Measurements from ENCODE around the gene PDE7B. TPM values are rescaled to one million over a fixed set of nuclear protein-coding genes. Genes with fewer than 3 reads are reported as not detected.

PDE7B gene
- polyA plus RNA-seq, 1 donor (not counting 4 experiments of a cell fraction or from before 2014, with no cell fraction given): 0.01 TPM

DNA sequence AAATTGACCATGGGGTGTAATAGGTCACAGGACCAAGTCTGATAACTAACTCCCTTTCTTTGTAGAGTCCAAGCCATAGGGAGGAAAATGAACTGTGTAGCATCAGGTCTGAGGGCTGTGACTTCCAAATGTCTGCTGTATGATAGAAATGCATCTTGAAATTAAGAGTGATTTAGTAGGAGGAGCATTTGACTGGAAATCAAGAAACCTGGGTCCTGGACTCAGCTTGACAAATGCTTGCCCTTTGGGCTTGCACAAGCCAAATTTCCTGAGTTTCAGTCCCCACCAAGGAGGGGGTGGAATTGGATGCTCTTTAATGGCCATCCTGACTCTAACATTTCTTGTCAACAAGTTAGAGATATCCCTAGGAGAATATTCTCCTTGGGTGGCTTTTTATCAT is 187.0 kb downstream of the PDE7B start:
- no peak overlapping the region for H3K4me3 ChIP-seq (ENCODE audit: control insufficient read depth in 2 of 3, extremely low read depth in 1 of 3, insufficient read depth in 2 of 3, low read depth in 1 of 3, low read length in 3 of 3)
- no peaks in the 10 kb centered on the region for H3K9me1 ChIP-seq (ENCODE audit: control insufficient read depth, extremely low read depth, insufficient read depth, low read length)
- H3K4me1 ChIP-seq (ENCODE audit: control insufficient read depth, extremely low read depth, insufficient read depth, low read length): peaks cover 14% of the 10 kb centered on the region
- H3K27ac ChIP-seq (ENCODE audit: control insufficient read depth, insufficient read depth, low read length): no peak overlapping the region
- H4K20me1 ChIP-seq (ENCODE audit: control insufficient read depth, extremely low read depth, insufficient read depth, low read length): no peaks in the 10 kb centered on the region
- FAIRE-seq (no peak), DNase-seq (ENCODE audit: low read depth, low spot score) (no peak)
- no peaks in the 10 kb centered on the region for H3K27me3 ChIP-seq (ENCODE audit: control insufficient read depth, extremely low read depth, insufficient read depth, low read length)
- TF ChIP-seq EZH2 (IDR thresholded peaks at IDR 0.05; ENCODE audit: low read length) (no peak), CTCF (optimal IDR thresholded peaks at IDR 0.05 in 1 of 3, IDR thresholded peaks at IDR 0.05 in 1 of 3, conservative IDR thresholded peaks at IDR 0.05 in 1 of 3; ENCODE audit: extremely low read depth in 1 of 3, insufficient read depth in 2 of 3, low read length in 3 of 3) (no peak)
- H3K9ac ChIP-seq (ENCODE audit: control insufficient read depth, extremely low read depth, insufficient read depth, low read length): no peak overlapping the region
- H3K79me2 ChIP-seq (ENCODE audit: control insufficient read depth, insufficient read depth, low read length): no peaks in the 10 kb centered on the region
- dilution Hi-C loops (cut with MboI; ENCODE audit: extremely low pct_ligation_motif_present, low sequenced_read_pairs): no loop called here
- no peaks in the 10 kb centered on the region for H3K9me3 ChIP-seq (ENCODE audit: control insufficient read depth, low read depth, low read length)
- H2AFZ ChIP-seq (ENCODE audit: control insufficient read depth, low read length): no peak overlapping the region
- H3K36me3 ChIP-seq (ENCODE audit: control insufficient read depth in 2 of 2, extremely low read depth in 1 of 2, insufficient read depth in 2 of 2, low read length in 2 of 2): no peaks in the 10 kb centered on the region
- H3K4me2 ChIP-seq (ENCODE audit: control insufficient read depth, extremely low read depth, insufficient read depth, low read depth, low read length): no peak overlapping the region

- H3K9me3 ChIP-seq (ENCODE audit: control insufficient read depth, low read depth, low read length): no peaks in the 10 kb centered on the region
- DNase-seq (ENCODE audit: low read depth, low spot score) (no peak), FAIRE-seq (no peak)
- H3K27me3 ChIP-seq (ENCODE audit: control insufficient read depth, extremely low read depth, insufficient read depth, low read length): no peaks in the 10 kb centered on the region
- H2AFZ ChIP-seq (ENCODE audit: control insufficient read depth, low read length): no peak overlapping the region
- no peak overlapping the region for H3K4me3 ChIP-seq (ENCODE audit: control insufficient read depth in 2 of 3, extremely low read depth in 1 of 3, insufficient read depth in 2 of 3, low read depth in 1 of 3, low read length in 3 of 3)
- H3K4me2 ChIP-seq (ENCODE audit: control insufficient read depth, extremely low read depth, insufficient read depth, low read depth, low read length): no peak overlapping the region
- H3K79me2 ChIP-seq (ENCODE audit: control insufficient read depth, insufficient read depth, low read length): no peaks in the 10 kb centered on the region
- dilution Hi-C loops (cut with MboI; ENCODE audit: extremely low pct_ligation_motif_present, low sequenced_read_pairs): no loop called here
- H3K27ac ChIP-seq (ENCODE audit: control insufficient read depth, insufficient read depth, low read length): no peak overlapping the region
- no peak overlapping the region for H3K9ac ChIP-seq (ENCODE audit: control insufficient read depth, extremely low read depth, insufficient read depth, low read length)
- no peak for TF ChIP-seq CTCF (optimal IDR thresholded peaks at IDR 0.05 in 1 of 3, IDR thresholded peaks at IDR 0.05 in 1 of 3, conservative IDR thresholded peaks at IDR 0.05 in 1 of 3; ENCODE audit: extremely low read depth in 1 of 3, insufficient read depth in 2 of 3, low read length in 3 of 3)
- no peak for TF ChIP-seq EZH2 (IDR thresholded peaks at IDR 0.05; ENCODE audit: low read length)
- H3K4me1 ChIP-seq (ENCODE audit: control insufficient read depth, extremely low read depth, insufficient read depth, low read length): peaks cover 14% of the 10 kb centered on the region
- H3K36me3 ChIP-seq (ENCODE audit: control insufficient read depth in 2 of 2, extremely low read depth in 1 of 2, insufficient read depth in 2 of 2, low read length in 2 of 2): no peaks in the 10 kb centered on the region
- no peaks in the 10 kb centered on the region for H4K20me1 ChIP-seq (ENCODE audit: control insufficient read depth, extremely low read depth, insufficient read depth, low read length)
- no peaks in the 10 kb centered on the region for H3K9me1 ChIP-seq (ENCODE audit: control insufficient read depth, extremely low read depth, insufficient read depth, low read length)
Observed at GRCh38 chr6:136039185-136039584, 187.7 kb downstream of the PDE7B start.
